CD14-positive monocyte (primary cell): Measurements from ENCODE around the gene AQP11. TPM values are rescaled to one million over a fixed set of nuclear protein-coding genes. Genes with fewer than 3 reads are reported as not detected.

Experiments used
- DNase-seq, 3 donors: peaks; one replicate each; pipeline ENCODE4 v3.0.0-alpha.2; 2011 to 2022
- H2AFZ ChIP-seq: 2 replicates; pipeline ENCODE4 v1.6.0; 2012; ENCODE audit warnings: mild to moderate bottlenecking, low read depth, low read length, inconsistent platforms; ENCODE audit not compliant: insufficient read depth, poor library complexity, severe bottlenecking
- H3K27ac ChIP-seq, 2 donors: 1 replicate in 1 of 2; 2 replicates in 1 of 2; pipeline ENCODE4 v1.5.1; 2012 to 2013; ENCODE audit warnings: low read length in 2 of 2, control low read depth in 1 of 2, inconsistent platforms in 1 of 2, low read depth in 1 of 2, mild to moderate bottlenecking in 1 of 2
- H3K27me3 ChIP-seq, 2 donors: one replicate each; pipeline versions ENCODE4 v1.6.0 to v1.6.1; 2011 to 2013; ENCODE audit warnings: low read length in 2 of 2; ENCODE audit not compliant: control insufficient read depth in 2 of 2, insufficient read depth in 2 of 2
- H3K36me3 ChIP-seq, 2 donors: replicated peaks in 1 of 2; 1 replicate in 1 of 2; 2 replicates in 1 of 2; pipeline versions ENCODE4 v1.5.1 to v1.6.1; 2012 to 2013; ENCODE audit warnings: low read length in 2 of 2, control low read depth in 1 of 2, inconsistent platforms in 1 of 2, mild to moderate bottlenecking in 1 of 2; ENCODE audit not compliant: insufficient read depth in 2 of 2, control insufficient read depth in 1 of 2
- H3K4me1 ChIP-seq, 2 donors: 1 replicate in 1 of 2; 2 replicates in 1 of 2; pipeline versions ENCODE4 v1.5.1 to v1.6.1; 2012 to 2013; ENCODE audit warnings: low read length in 2 of 2, control low read depth in 1 of 2, inconsistent platforms in 1 of 2, mild to moderate bottlenecking in 1 of 2, moderate library complexity in 1 of 2; ENCODE audit not compliant: insufficient read depth in 2 of 2, control insufficient read depth in 1 of 2
- H3K4me2 ChIP-seq: replicated peaks from 2 replicates; pipeline ENCODE3; 2012; ENCODE audit warnings: low read length, moderate library complexity, mild to moderate bottlenecking; ENCODE audit not compliant: poor library complexity, severe bottlenecking; ENCODE audit errors: extremely low read depth
- H3K4me3 ChIP-seq, 3 experiments: fragments of 200-600 bp in 1 of 3; sonication (generic) in 1 of 3; replicated peaks in 1 of 3; 1 replicate in 2 of 3; 2 replicates in 1 of 3; pipeline ENCODE4 v1.5.1; 2011 to 2013; ENCODE audit warnings: low read length in 3 of 3, mild to moderate bottlenecking in 3 of 3, control low read depth in 2 of 3, low read depth in 2 of 3, inconsistent platforms in 1 of 3, moderate library complexity in 1 of 3
- H3K79me2 ChIP-seq: 2 replicates; pipeline ENCODE4 v1.6.0; 2012; ENCODE audit warnings: mild to moderate bottlenecking, control low read depth, inconsistent platforms, low read length, moderate library complexity; ENCODE audit not compliant: insufficient read depth
- H3K9ac ChIP-seq: 2 replicates; pipeline ENCODE4 v1.6.0; 2017; ENCODE audit warnings: low read length, mild to moderate bottlenecking; ENCODE audit not compliant: insufficient read depth, poor library complexity, severe bottlenecking
- H3K9me3 ChIP-seq, 2 donors: replicated peaks in 1 of 2; 1 replicate in 1 of 2; 2 replicates in 1 of 2; pipeline versions ENCODE4 v1.5.1 to v1.6.1; 2012 to 2013; ENCODE audit warnings: low read length in 2 of 2, control low read depth in 1 of 2; ENCODE audit not compliant: control insufficient read depth in 1 of 2, insufficient read depth in 1 of 2
- H4K20me1 ChIP-seq: 2 replicates; pipeline ENCODE4 v1.6.0; 2012; ENCODE audit warnings: mild to moderate bottlenecking, low read length, control low read depth, moderate library complexity; ENCODE audit not compliant: insufficient read depth
- H3K27ac Mint-ChIP-seq, 7 donors: one replicate each; pipeline ENCODE4 v1.8.0; 2020; ENCODE audit warnings: mild to moderate bottlenecking in 7 of 7, mixed read lengths in 7 of 7, moderate library complexity in 6 of 7, inconsistent platforms in 2 of 7
- H3K27me3 Mint-ChIP-seq, 3 donors: one replicate each; pipeline ENCODE4 v1.8.0; 2021 to 2022; ENCODE audit warnings: low read depth in 3 of 3, mild to moderate bottlenecking in 3 of 3, mixed read lengths in 3 of 3, moderate library complexity in 3 of 3, inconsistent platforms in 1 of 3
- H3K36me3 Mint-ChIP-seq, 2 donors: one replicate each; pipeline ENCODE4 v1.8.0; 2020; ENCODE audit warnings: mixed read lengths in 2 of 2, inconsistent platforms in 1 of 2, mild to moderate bottlenecking in 1 of 2
- H3K4me1 Mint-ChIP-seq: one replicate; pipeline ENCODE4 v1.8.0; 2020; ENCODE audit warnings: mild to moderate bottlenecking, mixed read lengths
- H3K4me3 Mint-ChIP-seq, 2 donors: one replicate each; pipeline ENCODE4 v1.8.0; 2020; ENCODE audit warnings: mild to moderate bottlenecking in 2 of 2, mixed read lengths in 2 of 2, moderate library complexity in 1 of 2
- H3K9me3 Mint-ChIP-seq, 7 donors: one replicate each; pipeline ENCODE4 v1.8.0; 2020 to 2022; ENCODE audit warnings: mixed read lengths in 7 of 7, mild to moderate bottlenecking in 6 of 7, moderate library complexity in 6 of 7, inconsistent platforms in 2 of 7
- WGBS: methylation state at CpG from one replicate; pipeline ENCODE4 v1.1.5; 2013; ENCODE audit warnings: missing lambda C conversion rate; ENCODE audit not compliant: insufficient coverage; 5-methylcytosine and 5-hydroxymethylcytosine counted together
- intact Hi-C, 2 donors: fragments of 100-400 bp; cut with micrococcal nuclease; formaldehyde crosslinking; loops; one replicate each; pipeline versions ENCODE4 v1.15.0 to v1.15.1; 2023
- polyA plus RNA-seq, 3 donors: library from polyadenylated mRNA; depleted of rRNA in 1 of 3; unstranded in 2 of 3; stranded (reverse) in 1 of 3; fragments of 300-500 nt in 2 of 3; fragments of >200 nt in 1 of 3; fragmentation: Illumina TruSeq in 2 of 3; gene quantifications; 1 replicate in 2 of 3; 2 replicates in 1 of 3; pipeline ENCODE4 v1.2.3, GENCODE V29; 2012 to 2021
- TF ChIP-seq, protein P1 (sequence below): fragments of 200-600 bp; IDR thresholded peaks from one replicate; pipeline ENCODE4 v1.8.0; 2022; ENCODE audit warnings: antibody characterized with exemption, mild to moderate bottlenecking

AQP11 gene
- polyA plus RNA-seq, 3 donors, result 0.16 to 0.18 TPM; not detected in 1

DNA sequence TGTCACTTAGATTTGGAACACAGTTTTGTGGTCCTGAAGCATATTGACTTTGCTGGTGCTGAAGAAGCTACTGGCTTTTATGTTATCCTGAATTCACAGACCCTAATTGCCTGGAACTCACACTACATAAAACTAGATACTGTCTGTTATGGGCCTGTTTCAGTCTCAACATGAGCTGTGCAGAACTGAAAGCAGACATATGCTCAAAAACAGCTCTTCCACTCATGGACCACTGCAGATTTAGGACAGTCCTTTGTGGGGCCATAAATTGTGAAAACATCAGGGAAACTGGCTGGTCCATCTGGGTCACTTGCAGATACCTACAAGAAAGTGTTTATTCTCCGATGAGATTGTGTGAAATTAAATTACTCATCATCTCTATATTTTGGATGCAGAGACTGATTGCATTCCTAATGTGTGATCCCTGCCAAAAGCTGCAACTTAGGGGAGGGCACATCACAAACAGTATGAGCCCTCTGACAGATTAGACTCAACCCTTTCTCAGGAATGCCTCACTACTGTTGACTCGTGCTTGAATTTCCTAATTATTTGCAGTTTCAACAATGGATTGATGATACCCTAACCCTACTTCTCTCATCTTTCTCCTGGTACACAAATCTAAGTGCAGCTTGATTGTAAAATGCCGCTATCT lies 58.0 kb downstream of the AQP11 start:
- Mint-ChIP-seq H3K36me3 (no peaks in the 10 kb centered on the region), H3K27me3 (peaks cover 0 to 6% (median 0%) of the 10 kb centered on the region in 3 donors), H3K4me3 (no peak overlapping the region), H3K9me3 (no peaks in the 10 kb centered on the region), H3K27ac (no peak overlapping the region), H3K4me1 (peaks cover 7% of the 10 kb centered on the region)
- Histone ChIP-seq H3K9ac (no peak overlapping the region), H3K4me2 (no peak overlapping the region), H3K9me3 (no peaks in the 10 kb centered on the region), H3K36me3 (no peaks in the 10 kb centered on the region), H4K20me1 (no peaks in the 10 kb centered on the region), H3K79me2 (no peaks in the 10 kb centered on the region), H3K4me3 (no peak overlapping the region), H3K27me3 (no peaks in the 10 kb centered on the region), H3K4me1 (no peaks in the 10 kb centered on the region), H3K27ac (no peak overlapping the region), H2AFZ (no peak overlapping the region)
- intact Hi-C loops, result no loop called here
- DNase-seq, result no peak
- WGBS, result 86% methylated on average over 1 of the region's 3 CpGs
- TF ChIP-seq, protein P1, sequence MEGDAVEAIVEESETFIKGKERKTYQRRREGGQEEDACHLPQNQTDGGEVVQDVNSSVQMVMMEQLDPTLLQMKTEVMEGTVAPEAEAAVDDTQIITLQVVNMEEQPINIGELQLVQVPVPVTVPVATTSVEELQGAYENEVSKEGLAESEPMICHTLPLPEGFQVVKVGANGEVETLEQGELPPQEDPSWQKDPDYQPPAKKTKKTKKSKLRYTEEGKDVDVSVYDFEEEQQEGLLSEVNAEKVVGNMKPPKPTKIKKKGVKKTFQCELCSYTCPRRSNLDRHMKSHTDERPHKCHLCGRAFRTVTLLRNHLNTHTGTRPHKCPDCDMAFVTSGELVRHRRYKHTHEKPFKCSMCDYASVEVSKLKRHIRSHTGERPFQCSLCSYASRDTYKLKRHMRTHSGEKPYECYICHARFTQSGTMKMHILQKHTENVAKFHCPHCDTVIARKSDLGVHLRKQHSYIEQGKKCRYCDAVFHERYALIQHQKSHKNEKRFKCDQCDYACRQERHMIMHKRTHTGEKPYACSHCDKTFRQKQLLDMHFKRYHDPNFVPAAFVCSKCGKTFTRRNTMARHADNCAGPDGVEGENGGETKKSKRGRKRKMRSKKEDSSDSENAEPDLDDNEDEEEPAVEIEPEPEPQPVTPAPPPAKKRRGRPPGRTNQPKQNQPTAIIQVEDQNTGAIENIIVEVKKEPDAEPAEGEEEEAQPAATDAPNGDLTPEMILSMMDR, result no peak

DNA sequence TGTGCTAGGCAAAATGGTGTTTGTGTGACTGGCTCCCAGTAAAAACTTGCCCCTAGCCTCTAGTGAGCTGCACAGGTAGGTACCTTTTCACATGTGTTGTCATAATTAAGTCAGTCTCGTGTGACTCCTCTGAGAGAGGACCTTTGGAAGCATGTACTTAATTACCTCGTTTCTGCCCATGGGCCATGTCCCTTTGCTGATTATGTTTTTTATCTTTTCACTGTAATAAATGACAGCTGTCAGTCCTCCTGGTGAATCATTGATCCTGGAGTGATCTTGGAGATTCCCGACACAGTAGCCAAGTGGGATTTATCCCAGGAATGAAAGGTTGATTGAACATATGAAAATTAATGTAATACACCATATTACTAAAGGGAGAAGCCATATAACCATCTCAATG lies 60.4 kb downstream of the AQP11 start:
- H4K20me1 ChIP-seq, result no peaks in the 10 kb centered on the region
- Mint-ChIP-seq H3K4me1 (no peaks in the 10 kb centered on the region), H3K27ac (no peak overlapping the region), H3K27me3 (peaks cover 0 to 4% (median 2%) of the 10 kb centered on the region in 3 donors), H3K9me3 (no peaks in the 10 kb centered on the region), H3K36me3 (no peaks in the 10 kb centered on the region), H3K4me3 (no peak overlapping the region)
- H3K4me1 ChIP-seq, result no peaks in the 10 kb centered on the region
- no peak overlapping the region for H3K4me2 ChIP-seq
- no peak overlapping the region for H3K27ac ChIP-seq
- TF ChIP-seq, protein P1, result no peak
- H3K9ac ChIP-seq, result no peak overlapping the region
- no peaks in the 10 kb centered on the region for H3K79me2 ChIP-seq
- DNase-seq, result no peak
- intact Hi-C loops, result no loop called here
- no CpG with 5 or more reads among the region's 3 CpGs for WGBS
- H3K9me3 ChIP-seq, result no peaks in the 10 kb centered on the region
- H3K4me3 ChIP-seq, result no peak overlapping the region
- H2AFZ ChIP-seq, result no peak overlapping the region
- H3K36me3 ChIP-seq, result no peaks in the 10 kb centered on the region
- no peaks in the 10 kb centered on the region for H3K27me3 ChIP-seq
